HUES64 (cell line): Measurements from ENCODE around the gene PABPC1L.

Experiments
- H3K27ac ChIP-seq: 2 replicates; pipeline ENCODE4 v1.7.0; 2013; ENCODE audit warnings: low read depth, low read length, inconsistent platforms
- H3K27me3 ChIP-seq: 2 replicates; pipeline ENCODE4 v1.6.1; 2013; ENCODE audit warnings: mild to moderate bottlenecking, low read length; ENCODE audit not compliant: insufficient read depth
- H3K36me3 ChIP-seq: 2 replicates; pipeline ENCODE4 v1.6.1; 2013; ENCODE audit warnings: mild to moderate bottlenecking, low read length; ENCODE audit not compliant: insufficient read depth
- H3K4me1 ChIP-seq: 2 replicates; pipeline ENCODE4 v1.6.1; 2013; ENCODE audit warnings: mild to moderate bottlenecking, low read length, moderate library complexity; ENCODE audit not compliant: insufficient read depth
- H3K4me3 ChIP-seq: 2 replicates; pipeline ENCODE4 v1.5.1; 2013; ENCODE audit warnings: mild to moderate bottlenecking, low read length, moderate library complexity
- H3K9ac ChIP-seq: 2 replicates; pipeline ENCODE4 v1.6.1; 2013; ENCODE audit warnings: mild to moderate bottlenecking, low read depth, low read length
- H3K9me3 ChIP-seq: 2 replicates; pipeline ENCODE4 v1.6.1; 2013; ENCODE audit warnings: low read depth, low read length; ENCODE audit not compliant: insufficient read depth
- WGBS: fragments of 150-250, 120-280 bp; methylation state at CpG from one replicate; pipeline ENCODE4 v1.1.7; 2013; ENCODE audit warnings: missing lambda C conversion rate; 5-methylcytosine and 5-hydroxymethylcytosine counted together

The PABPC1L gene

DNA sequence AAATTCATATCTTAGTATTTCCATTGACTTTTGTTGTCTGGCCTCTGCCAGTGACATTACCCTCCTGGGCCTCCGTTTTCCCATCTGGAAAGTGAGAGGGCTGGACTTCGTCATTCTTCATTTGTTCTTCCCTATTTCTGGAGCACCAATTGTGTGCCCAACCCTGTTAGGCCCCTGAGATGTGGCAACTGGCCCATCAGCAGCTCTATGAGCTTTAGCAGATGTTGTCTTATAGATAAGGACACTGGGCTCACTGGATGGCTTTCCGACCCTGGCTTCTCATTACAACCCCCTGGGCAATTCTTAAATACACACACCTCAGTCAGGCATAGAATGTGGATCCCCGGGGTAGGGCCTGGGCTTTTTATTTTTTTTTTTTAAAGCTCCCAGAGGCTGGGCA is 14.7 kb downstream of the PABPC1L start:
- Histone ChIP-seq H3K4me3 (no peak overlapping the region), H3K9me3 (no peaks in the 10 kb centered on the region), H3K9ac (no peak overlapping the region), H3K36me3 (peaks cover 58% of the 10 kb centered on the region), H3K27ac (no peak overlapping the region), H3K27me3 (no peaks in the 10 kb centered on the region), H3K4me1 (no peaks in the 10 kb centered on the region)
- WGBS = 95% methylated on average over 4 of the region's 4 CpGs

DNA sequence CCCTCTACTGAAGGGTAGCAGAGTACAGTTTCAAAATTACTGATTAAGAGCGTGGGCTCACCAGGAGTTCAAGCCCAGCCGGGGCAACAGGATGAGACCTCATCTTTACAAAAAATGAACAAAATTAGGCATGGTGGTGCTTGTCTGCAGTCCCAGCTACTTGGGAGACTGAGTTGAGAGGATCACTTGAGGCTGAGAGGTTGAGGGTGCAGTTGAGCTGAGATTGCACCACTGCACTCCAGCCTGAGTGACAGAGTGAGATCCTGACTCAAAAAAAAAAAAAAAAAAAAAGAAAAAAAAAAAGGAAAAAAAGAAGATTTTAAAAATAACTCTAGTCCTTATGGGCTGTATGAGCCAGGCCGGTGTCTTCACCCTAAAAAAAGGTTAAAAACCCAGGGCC is 18.7 kb downstream of the PABPC1L start:
- Histone ChIP-seq H3K4me3 (no peak overlapping the region), H3K36me3 (peaks cover 63% of the 10 kb centered on the region), H3K9me3 (no peaks in the 10 kb centered on the region), H3K9ac (no peak overlapping the region), H3K27ac (no peak overlapping the region), H3K27me3 (no peaks in the 10 kb centered on the region), H3K4me1 (no peaks in the 10 kb centered on the region)
- 79% methylated on average over 3 of the region's 3 CpGs for WGBS

DNA sequence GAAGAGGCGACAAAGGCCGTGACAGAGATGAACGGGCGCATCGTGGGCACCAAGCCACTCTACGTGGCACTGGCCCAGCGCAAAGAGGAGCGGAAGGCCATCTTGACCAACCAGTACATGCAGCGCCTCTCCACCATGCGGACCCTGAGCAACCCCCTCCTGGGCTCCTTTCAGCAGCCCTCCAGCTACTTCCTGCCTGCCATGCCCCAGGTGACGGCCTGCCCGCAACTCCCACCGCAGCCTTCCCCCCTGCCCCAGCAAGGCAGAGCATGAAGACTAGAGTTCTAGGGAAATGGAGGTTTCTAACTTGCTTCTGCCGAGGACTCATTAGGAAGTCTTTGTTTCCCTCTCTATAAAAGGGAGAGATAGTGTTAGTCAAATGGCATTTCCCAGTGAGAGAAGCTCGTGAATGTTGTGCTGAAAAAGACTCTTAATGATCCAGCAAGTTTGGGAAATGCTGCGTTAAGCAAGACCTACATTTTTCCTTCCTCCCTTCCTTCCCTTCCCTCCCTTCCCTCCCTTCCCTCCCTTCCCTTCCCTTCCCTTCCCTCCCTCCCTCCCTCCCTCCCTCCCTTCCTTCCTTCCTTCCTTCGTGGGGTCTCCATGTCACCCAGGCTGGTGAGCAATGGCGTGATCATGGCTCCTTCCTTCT is 20.8 kb downstream of the PABPC1L start:
- no peaks in the 10 kb centered on the region for H3K4me1 ChIP-seq
- 95% methylated on average over 18 of the region's 18 CpGs for WGBS
- H3K4me3 ChIP-seq = no peak overlapping the region
- H3K27me3 ChIP-seq = no peaks in the 10 kb centered on the region
- H3K9me3 ChIP-seq = no peaks in the 10 kb centered on the region
- H3K9ac ChIP-seq = no peak overlapping the region
- H3K27ac ChIP-seq = no peak overlapping the region
- H3K36me3 ChIP-seq = peaks cover 65% of the 10 kb centered on the region

DNA sequence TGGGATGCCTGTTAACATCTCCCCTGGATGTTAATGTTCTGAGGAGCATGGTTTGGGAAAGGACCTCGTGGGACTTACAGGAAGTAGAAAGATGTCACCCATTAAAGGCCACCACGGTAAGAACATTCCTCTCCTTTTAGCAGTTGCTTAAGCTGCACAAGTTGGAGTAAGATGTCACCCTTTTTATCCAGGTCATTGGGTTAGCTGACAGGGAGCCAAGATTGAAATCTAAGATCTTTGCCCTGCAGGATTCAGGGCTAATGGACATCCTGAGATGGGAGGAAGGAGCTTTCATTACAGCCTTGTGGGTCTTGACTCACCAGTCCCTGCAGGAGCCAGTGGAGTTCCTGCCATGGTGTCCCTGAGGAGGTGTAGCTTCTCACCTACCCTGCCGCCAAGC is 22.1 kb downstream of the PABPC1L start:
- peaks cover 74% of the 10 kb centered on the region for H3K36me3 ChIP-seq
- no peaks in the 10 kb centered on the region for H3K9me3 ChIP-seq
- H3K4me3 ChIP-seq = no peak overlapping the region
- no peak overlapping the region for H3K9ac ChIP-seq
- no peak overlapping the region for H3K27ac ChIP-seq
- 96% methylated on average over 3 of the region's 3 CpGs for WGBS
- H3K4me1 ChIP-seq = no peaks in the 10 kb centered on the region
- no peaks in the 10 kb centered on the region for H3K27me3 ChIP-seq

DNA sequence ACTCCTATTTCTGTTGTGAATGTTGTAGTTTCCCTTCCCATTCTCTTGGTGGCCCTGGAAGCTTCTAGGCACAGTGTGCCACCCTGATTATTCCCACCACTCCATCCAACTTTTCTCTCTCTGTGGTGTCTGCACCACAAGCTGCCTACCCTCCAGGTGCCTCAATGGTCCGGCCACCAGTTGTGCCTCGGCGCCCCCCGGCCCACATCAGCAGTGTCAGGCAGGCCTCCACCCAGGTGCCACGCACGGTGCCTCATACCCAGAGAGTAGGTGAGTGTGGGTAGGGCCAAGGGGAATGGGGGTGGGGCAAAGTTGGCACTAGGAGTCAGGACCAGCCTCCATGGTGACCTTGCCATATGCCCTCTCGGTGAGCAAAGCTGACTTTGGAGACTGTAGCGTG is 23.1 kb downstream of the PABPC1L start:
- Histone ChIP-seq H3K36me3 (peaks cover 82% of the 10 kb centered on the region), H3K4me1 (no peaks in the 10 kb centered on the region), H3K4me3 (no peak overlapping the region), H3K27ac (no peak overlapping the region), H3K27me3 (no peaks in the 10 kb centered on the region), H3K9me3 (no peaks in the 10 kb centered on the region), H3K9ac (no peak overlapping the region)
- 96% methylated on average over 8 of the region's 8 CpGs for WGBS

DNA sequence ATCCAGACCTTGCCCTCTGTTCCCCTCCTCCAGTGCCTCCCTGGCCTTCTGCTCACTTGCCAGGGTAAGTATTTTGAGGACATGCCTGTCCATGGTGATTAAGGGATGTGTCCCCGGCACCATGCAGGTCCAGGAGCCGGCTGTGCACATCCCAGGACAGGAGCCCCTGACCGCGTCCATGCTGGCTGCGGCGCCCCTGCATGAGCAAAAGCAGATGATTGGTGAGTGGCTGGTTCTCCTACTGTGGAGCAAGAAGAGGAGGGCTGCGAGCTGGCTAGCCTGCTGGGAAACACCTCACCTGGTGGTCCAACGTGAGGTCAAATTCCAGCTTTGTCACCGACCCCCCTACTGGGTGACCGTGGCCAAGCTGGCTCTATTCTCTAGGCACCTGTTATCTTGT is 26.6 kb downstream of the PABPC1L start:
- 92% methylated on average over 10 of the region's 10 CpGs for WGBS
- Histone ChIP-seq H3K4me3 (no peak overlapping the region), H3K27ac (no peak overlapping the region), H3K36me3 (peaks cover 86% of the 10 kb centered on the region), H3K27me3 (no peaks in the 10 kb centered on the region), H3K9ac (no peak overlapping the region), H3K4me1 (no peaks in the 10 kb centered on the region), H3K9me3 (no peaks in the 10 kb centered on the region)

DNA sequence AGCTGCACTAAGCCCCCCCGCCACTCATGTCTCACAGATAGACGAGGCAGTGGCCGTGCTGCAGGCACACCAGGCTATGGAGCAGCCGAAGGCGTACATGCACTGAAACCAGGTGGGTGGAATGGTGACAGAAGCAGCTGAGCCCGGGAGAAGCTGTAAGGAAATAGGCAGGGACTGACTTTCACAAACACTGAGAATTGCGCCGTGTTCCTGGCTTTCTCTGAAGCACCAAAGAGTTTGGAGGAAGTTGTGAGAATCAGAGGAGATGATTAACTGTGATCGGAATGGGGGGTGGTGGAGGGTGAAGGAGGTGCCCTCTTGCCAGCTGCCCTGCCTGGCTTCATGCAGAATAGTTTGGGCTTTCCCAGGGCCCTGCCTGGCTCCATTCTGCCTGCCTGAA is 28.8 kb downstream of the PABPC1L start:
- Histone ChIP-seq H3K27ac (no peak overlapping the region), H3K4me3 (no peak overlapping the region), H3K9ac (no peak overlapping the region), H3K4me1 (no peaks in the 10 kb centered on the region), H3K36me3 (peaks cover 88% of the 10 kb centered on the region), H3K27me3 (no peaks in the 10 kb centered on the region), H3K9me3 (no peaks in the 10 kb centered on the region)
- WGBS = 94% methylated on average over 9 of the region's 9 CpGs

DNA sequence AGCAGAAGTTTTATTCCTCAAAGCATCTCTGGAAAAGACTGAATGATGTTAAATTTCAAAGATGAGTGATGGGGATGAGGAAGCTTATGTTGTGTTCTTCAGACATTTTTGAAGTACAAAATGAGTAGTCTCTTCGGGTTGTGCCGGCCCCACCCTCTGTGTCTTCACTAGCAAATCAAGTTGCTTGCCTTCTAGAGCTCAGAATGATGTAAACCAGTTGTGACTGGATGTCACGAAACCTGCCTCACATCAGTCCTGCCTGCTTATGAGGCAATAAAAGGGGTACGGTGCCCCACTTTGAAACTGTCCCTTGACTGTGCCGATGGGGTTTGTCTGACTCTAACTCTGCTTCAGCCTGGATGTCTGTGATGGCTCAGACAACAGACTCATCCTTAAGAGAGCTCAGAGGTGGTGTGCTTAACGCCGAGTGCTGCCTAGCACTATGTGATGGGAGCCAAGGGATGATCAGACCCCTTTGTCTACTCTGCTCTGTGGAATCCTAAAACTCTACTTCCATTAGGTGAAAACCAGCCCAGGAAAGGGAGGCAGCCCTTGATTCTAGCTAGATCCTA is 31.3 kb downstream of the PABPC1L start:
- Histone ChIP-seq H3K36me3 (peaks cover 89% of the 10 kb centered on the region), H3K4me3 (no peak overlapping the region), H3K27ac (no peak overlapping the region), H3K27me3 (no peaks in the 10 kb centered on the region), H3K9ac (no peak overlapping the region), H3K4me1 (no peaks in the 10 kb centered on the region), H3K9me3 (no peaks in the 10 kb centered on the region)
- WGBS = 94% methylated on average over 7 of the region's 7 CpGs

DNA sequence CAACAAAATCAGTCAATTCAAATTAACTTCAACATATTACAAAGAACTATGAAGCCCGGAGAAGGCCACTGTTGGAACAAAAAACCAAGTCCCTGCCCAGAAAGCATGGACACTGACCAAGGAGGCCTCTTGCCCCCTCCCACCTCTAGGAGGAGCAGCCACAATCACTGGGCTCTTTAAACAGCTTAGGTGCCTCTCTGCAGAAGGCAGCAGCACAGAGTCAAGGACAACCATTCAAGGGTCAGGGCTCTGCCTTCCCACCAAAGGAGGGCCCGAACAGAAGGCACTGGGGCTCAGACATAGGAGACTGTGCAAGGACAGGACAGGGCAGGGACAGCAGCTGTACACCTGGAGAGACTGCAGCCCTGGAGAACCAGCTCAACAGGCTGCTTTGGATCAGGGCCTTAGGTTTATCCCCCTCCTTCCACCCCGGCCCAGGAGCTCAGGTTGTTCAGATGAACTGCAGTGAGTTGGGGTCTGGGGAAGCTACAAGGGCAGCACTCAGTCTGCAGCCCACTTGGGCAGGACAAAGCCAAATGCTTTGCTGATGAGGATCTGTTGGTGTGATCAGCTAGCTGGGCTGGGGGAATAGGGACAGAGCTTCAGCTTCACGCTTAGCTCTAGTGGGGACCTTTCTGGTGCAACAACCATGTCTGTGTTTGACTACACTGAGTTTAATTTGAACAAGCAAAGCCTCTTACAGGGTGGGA is 32.6 kb downstream of the PABPC1L start:
- 90% methylated on average over 4 of the region's 4 CpGs for WGBS
- Histone ChIP-seq H3K4me1 (no peaks in the 10 kb centered on the region), H3K36me3 (peaks cover 90% of the 10 kb centered on the region), H3K9ac (no peak overlapping the region), H3K27me3 (no peaks in the 10 kb centered on the region), H3K9me3 (no peaks in the 10 kb centered on the region), H3K27ac (no peak overlapping the region), H3K4me3 (no peak overlapping the region)

DNA sequence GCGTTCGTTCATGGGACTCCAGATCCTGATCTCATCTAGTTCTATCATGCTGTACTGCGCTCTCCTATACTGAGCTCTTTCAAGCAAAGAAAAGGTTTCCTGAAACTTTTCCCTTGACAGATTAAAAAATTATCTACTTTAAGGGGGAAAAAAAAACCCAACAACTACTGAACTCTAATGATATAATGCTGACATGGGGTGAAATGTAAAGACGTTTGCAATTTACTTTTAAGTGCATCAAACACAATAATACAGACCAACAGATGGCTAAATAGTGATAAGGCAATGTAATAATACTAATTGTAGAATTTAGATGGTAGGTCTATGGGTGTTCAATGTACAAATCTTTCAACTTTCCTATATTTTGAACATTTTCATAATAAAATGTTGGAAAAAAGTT is 34.0 kb downstream of the PABPC1L start:
- H3K36me3 ChIP-seq = peaks cover 90% of the 10 kb centered on the region
- no peaks in the 10 kb centered on the region for H3K9me3 ChIP-seq
- H3K9ac ChIP-seq = no peak overlapping the region
- no peak overlapping the region for H3K27ac ChIP-seq
- no peak overlapping the region for H3K4me3 ChIP-seq
- no peaks in the 10 kb centered on the region for H3K4me1 ChIP-seq
- WGBS = 95% methylated on average over 3 of the region's 4 CpGs
- H3K27me3 ChIP-seq = no peaks in the 10 kb centered on the region

DNA sequence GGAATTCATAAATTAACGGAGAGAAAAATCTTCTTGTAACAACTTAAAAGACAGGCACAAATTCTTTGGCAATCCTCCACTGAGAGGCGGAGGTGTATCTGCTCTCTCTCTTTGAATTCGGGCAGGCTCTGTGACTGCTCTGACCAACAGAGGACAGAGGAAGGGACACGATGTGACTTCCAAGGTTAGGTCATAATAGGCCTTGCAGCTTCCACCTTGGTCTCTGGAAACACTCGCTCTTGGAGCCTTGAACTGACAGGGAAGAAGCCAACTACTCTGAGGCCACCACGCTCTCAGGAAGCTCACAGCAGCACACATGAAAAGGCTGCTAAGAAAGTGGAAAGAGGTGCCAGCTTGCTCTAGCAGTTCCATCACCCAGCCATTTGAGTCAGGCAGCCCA is 35.4 kb downstream of the PABPC1L start:
- peaks cover 93% of the 10 kb centered on the region for H3K36me3 ChIP-seq
- H3K27ac ChIP-seq = no peak overlapping the region
- H3K9me3 ChIP-seq = no peaks in the 10 kb centered on the region
- H3K4me3 ChIP-seq = no peak overlapping the region
- 93% methylated on average over 6 of the region's 6 CpGs for WGBS
- H3K9ac ChIP-seq = no peak overlapping the region
- H3K4me1 ChIP-seq = no peaks in the 10 kb centered on the region
- no peaks in the 10 kb centered on the region for H3K27me3 ChIP-seq
